ENCODE measurements around the gene CEP128. TPM values are rescaled to one million over a fixed set of nuclear protein-coding genes. Genes with fewer than 3 reads are reported as not detected.

The CEP128 gene
- total RNA-seq, 4 donors from 2014 or later: 13.9 to 18.1 (median 16.0) TPM

DNA sequence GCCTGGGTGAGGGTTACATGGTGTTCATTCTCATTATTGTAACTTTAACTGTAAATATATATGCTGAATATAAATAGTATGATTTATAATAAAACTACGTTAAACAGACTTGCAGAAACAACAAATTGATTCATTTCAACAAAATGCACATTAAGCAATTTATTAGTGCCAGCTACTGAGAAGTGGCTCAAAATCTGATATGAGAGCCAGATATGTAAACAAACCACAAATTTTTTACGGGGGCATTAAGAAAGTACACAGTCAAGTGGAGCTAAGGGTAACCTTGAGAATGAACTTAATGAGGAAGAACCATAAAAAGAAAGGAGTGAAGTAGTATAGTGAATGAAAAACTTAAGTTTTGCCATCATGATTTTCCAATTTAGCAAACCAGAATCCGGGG lies 40.3 kb downstream of the CEP128 start:
- 87 to 90% methylated on average over 3 of the region's 3 CpGs for WGBS, 2 donors
- TF ChIP-seq POLR2A (IDR thresholded peaks at IDR 0.05): no peak
- TF ChIP-seq, protein P1, sequence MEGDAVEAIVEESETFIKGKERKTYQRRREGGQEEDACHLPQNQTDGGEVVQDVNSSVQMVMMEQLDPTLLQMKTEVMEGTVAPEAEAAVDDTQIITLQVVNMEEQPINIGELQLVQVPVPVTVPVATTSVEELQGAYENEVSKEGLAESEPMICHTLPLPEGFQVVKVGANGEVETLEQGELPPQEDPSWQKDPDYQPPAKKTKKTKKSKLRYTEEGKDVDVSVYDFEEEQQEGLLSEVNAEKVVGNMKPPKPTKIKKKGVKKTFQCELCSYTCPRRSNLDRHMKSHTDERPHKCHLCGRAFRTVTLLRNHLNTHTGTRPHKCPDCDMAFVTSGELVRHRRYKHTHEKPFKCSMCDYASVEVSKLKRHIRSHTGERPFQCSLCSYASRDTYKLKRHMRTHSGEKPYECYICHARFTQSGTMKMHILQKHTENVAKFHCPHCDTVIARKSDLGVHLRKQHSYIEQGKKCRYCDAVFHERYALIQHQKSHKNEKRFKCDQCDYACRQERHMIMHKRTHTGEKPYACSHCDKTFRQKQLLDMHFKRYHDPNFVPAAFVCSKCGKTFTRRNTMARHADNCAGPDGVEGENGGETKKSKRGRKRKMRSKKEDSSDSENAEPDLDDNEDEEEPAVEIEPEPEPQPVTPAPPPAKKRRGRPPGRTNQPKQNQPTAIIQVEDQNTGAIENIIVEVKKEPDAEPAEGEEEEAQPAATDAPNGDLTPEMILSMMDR (IDR thresholded peaks at IDR 0.05): no peak
- no peak overlapping the region for H3K4me3 ChIP-seq (replicated peaks in 1 of 3)
- no peaks in the 10 kb centered on the region for H3K4me1 ChIP-seq
- H3K27ac ChIP-seq: no peak overlapping the region
- intact Hi-C loops (cut with DNase I): no loop called here
- no peaks in the 10 kb centered on the region for H3K36me3 ChIP-seq
- H3K9me3 ChIP-seq: no peaks in the 10 kb centered on the region
- no peak for DNase-seq
- no peaks in the 10 kb centered on the region for H3K27me3 ChIP-seq

GRCh38 chr14:80872645-80873044 lies 68.9 kb downstream of the CEP128 start:
- H3K36me3 ChIP-seq: no peaks in the 10 kb centered on the region
- intact Hi-C loops (cut with DNase I): no loop called here
- TF ChIP-seq, protein P1 (IDR thresholded peaks at IDR 0.05): no peak
- TF ChIP-seq POLR2A (IDR thresholded peaks at IDR 0.05): no peak
- DNase-seq: no peak
- no peaks in the 10 kb centered on the region for H3K27me3 ChIP-seq
- H3K4me1 ChIP-seq: no peaks in the 10 kb centered on the region
- no peak overlapping the region for H3K27ac ChIP-seq
- 87 to 88% methylated on average over 2 of the region's 2 CpGs for WGBS, 2 donors
- H3K9me3 ChIP-seq: no peaks in the 10 kb centered on the region
- no peak overlapping the region for H3K4me3 ChIP-seq (replicated peaks in 1 of 3)

DNA sequence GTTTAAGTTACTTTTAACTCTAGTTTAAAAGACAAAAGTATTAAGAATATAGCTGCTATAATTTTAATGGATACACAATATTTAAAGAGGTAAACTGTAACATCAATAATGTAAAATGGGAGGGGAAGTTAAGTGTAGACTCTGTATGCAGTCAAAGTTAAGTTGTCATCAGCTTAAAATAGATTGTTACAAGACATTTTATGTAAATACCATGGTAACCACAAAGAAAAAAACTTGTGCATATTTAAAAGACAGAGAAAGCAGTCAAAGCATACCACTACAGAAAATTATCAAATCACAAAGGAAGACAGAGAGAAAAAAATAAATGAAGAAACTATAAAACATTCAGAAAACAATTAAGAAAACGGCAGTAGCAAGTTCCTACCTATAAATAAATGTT lies 73.3 kb downstream of the CEP128 start:
- WGBS, 2 donors: 85 to 90% methylated on average over 1 of the region's 1 CpG
- Histone ChIP-seq H3K4me3 (replicated peaks in 1 of 3) (no peak overlapping the region), H3K9me3 (no peaks in the 10 kb centered on the region), H3K27ac (no peak overlapping the region), H3K4me1 (no peaks in the 10 kb centered on the region), H3K36me3 (no peaks in the 10 kb centered on the region), H3K27me3 (no peaks in the 10 kb centered on the region)
- DNase-seq: no peak
- TF ChIP-seq, protein P1 (IDR thresholded peaks at IDR 0.05): no peak
- no peak for TF ChIP-seq POLR2A (IDR thresholded peaks at IDR 0.05)
- intact Hi-C loops (cut with DNase I): no loop called here

- Histone ChIP-seq H3K4me1 (no peaks in the 10 kb centered on the region), H3K27ac (no peak overlapping the region), H3K9me3 (no peaks in the 10 kb centered on the region), H3K27me3 (no peaks in the 10 kb centered on the region), H3K36me3 (no peaks in the 10 kb centered on the region), H3K4me3 (replicated peaks in 1 of 3) (no peak overlapping the region)
- WGBS, 2 donors: 97 to 99% methylated on average over 2 of the region's 2 CpGs
- intact Hi-C loops (cut with DNase I): no loop called here
- TF ChIP-seq, protein P1 (IDR thresholded peaks at IDR 0.05): no peak
- no peak for TF ChIP-seq POLR2A (IDR thresholded peaks at IDR 0.05)
- no peak for DNase-seq
These were observed 73.7 kb downstream of the CEP128 start for GRCh38 chr14:80867798-80868197.

- Histone ChIP-seq H3K9me3 (no peaks in the 10 kb centered on the region), H3K4me1 (no peaks in the 10 kb centered on the region), H3K36me3 (no peaks in the 10 kb centered on the region), H3K4me3 (replicated peaks in 1 of 3) (no peak overlapping the region), H3K27ac (no peak overlapping the region), H3K27me3 (no peaks in the 10 kb centered on the region)
- TF ChIP-seq, protein P1 (IDR thresholded peaks at IDR 0.05): no peak
- intact Hi-C loops (cut with DNase I): no loop called here
- 0 to 74% methylated on average over 1 of the region's 1 CpG for WGBS, 2 donors
- DNase-seq: no peak
These were observed 74.4 kb downstream of the CEP128 start for GRCh38 chr14:80867091-80867490.

Measured in thyroid gland (tissue), 4 donors.